Caco-2 (cell line): Measurements from ENCODE around the gene MCC. TPM values are rescaled to one million over a fixed set of nuclear protein-coding genes. Genes with fewer than 3 reads are reported as not detected.

Experiments used
- BruUV-seq: library from RNA; stranded (reverse); fragments of 400-500 nt; replicated peaks from 2 replicates; lab custom pipeline; 2021; lab: Mats Ljungman, UMichigan
- CTCF ChIA-PET: fragments of 300-600 bp; sonication (Branson Sonifier 250); formaldehyde crosslinking; loops from one replicate; lab custom pipeline; 2022; ENCODE audit warnings: antibody characterized with exemption; lab: Charles Lee
- POLR2A ChIA-PET: fragments of 300-600 bp; sonication (Branson Sonifier 250); formaldehyde crosslinking; loops from one replicate; lab custom pipeline; 2022; ENCODE audit warnings: antibody characterized with exemption; lab: Charles Lee
- DNase-seq, 2 experiments: peaks; one replicate each; pipeline versions ENCODE4 v3.0.0 to v3.0.0-alpha.2; 2020 to 2022
- H3K27me3 ChIP-seq: replicated peaks from 2 replicates; pipeline ENCODE4 v1.6.0; 2011; ENCODE audit warnings: low read length; ENCODE audit not compliant: control insufficient read depth, insufficient read depth
- H3K36me3 ChIP-seq: 2 replicates; pipeline ENCODE4 v1.5.1; 2011; ENCODE audit warnings: low read length; ENCODE audit not compliant: control insufficient read depth, insufficient read depth
- H3K4me1 ChIP-seq: fragments of 250-450 bp; sonication (Bioruptor Pico); 2 replicates; pipeline ENCODE4 v1.5.1; 2020; ENCODE audit warnings: mild to moderate bottlenecking
- H3K4me3 ChIP-seq: 2 replicates; pipeline ENCODE4 v1.5.1; 2011; ENCODE audit warnings: low read depth, mild to moderate bottlenecking, control low read depth, low read length
- H3K9me3 ChIP-seq: fragments of 250-450 bp; sonication (Bioruptor Pico); 2 replicates; pipeline ENCODE4 v1.5.1; 2020; ENCODE audit warnings: mild to moderate bottlenecking, moderate library complexity
- H3K27ac Mint-ChIP-seq: one replicate; pipeline ENCODE4 v1.8.0; 2022; ENCODE audit warnings: mixed read lengths; ENCODE audit not compliant: unreplicated experiment
- H3K27me3 Mint-ChIP-seq: one replicate; pipeline ENCODE4 v1.8.0; 2022; ENCODE audit warnings: mixed read lengths; ENCODE audit not compliant: insufficient read depth, unreplicated experiment
- H3K36me3 Mint-ChIP-seq: one replicate; pipeline ENCODE4 v1.8.0; 2022; ENCODE audit warnings: mild to moderate bottlenecking, mixed read lengths; ENCODE audit not compliant: insufficient read depth, unreplicated experiment
- H3K4me1 Mint-ChIP-seq: one replicate; pipeline ENCODE4 v1.8.0; 2022; ENCODE audit warnings: low read depth, mixed read lengths; ENCODE audit not compliant: unreplicated experiment
- H3K4me3 Mint-ChIP-seq: one replicate; pipeline ENCODE4 v1.8.0; 2022; ENCODE audit warnings: mild to moderate bottlenecking, moderate library complexity, mixed read lengths; ENCODE audit not compliant: unreplicated experiment
- H3K9me3 Mint-ChIP-seq: one replicate; pipeline ENCODE4 v1.8.0; 2022; ENCODE audit warnings: mixed read lengths; ENCODE audit not compliant: unreplicated experiment
- CTCF ChIP-seq, 2 experiments: fragments of 200-600 bp in 1 of 2; IDR thresholded peaks; 1 replicate in 1 of 2; 2 replicates in 1 of 2; pipeline versions ENCODE4 v1.5.1 to v1.8.0; 2011 to 2022; ENCODE audit warnings: antibody characterized with exemption in 1 of 2, control low read depth in 1 of 2, inconsistent platforms in 1 of 2, low read depth in 1 of 2, low read length in 1 of 2, mild to moderate bottlenecking in 1 of 2, moderate library complexity in 1 of 2; ENCODE audit not compliant: insufficient read depth in 1 of 2, severe bottlenecking in 1 of 2, unreplicated experiment in 1 of 2
- intact Hi-C: fragments of 100-400 bp; cut with micrococcal nuclease; formaldehyde crosslinking; loops from one replicate; pipeline ENCODE4 v1.10.0; 2022; ENCODE audit not compliant: unreplicated experiment
- total RNA-seq: library from RNA; stranded (reverse); gene quantifications from 2 replicates; pipeline ENCODE4 v1.2.3, GENCODE V29; 2022

Gene MCC
- total RNA-seq, 1 experiment from 2014 or later = 0.09 TPM

DNA sequence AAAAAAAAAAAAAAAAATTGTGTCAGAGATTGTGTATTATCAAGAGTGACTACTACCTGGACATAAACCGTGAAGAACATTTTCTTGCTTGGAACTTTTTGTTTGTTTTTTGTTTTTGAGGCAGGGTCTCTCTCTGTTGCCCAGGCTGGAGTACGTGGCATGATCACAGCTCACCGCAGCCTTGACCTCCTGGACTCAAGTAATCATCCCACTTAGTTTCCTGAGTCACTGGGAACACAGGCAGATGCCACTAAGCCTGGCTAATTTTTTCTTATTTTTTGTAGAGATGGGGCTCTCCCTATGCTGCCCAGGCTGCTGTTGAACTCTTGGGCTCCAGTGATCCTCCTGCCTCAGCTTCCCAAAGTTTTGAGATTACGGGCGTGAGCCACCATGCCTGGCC, 485.8 kb downstream of the MCC start:
- intact Hi-C loops = no loop called here
- no peak for TF ChIP-seq CTCF (IDR thresholded peaks at IDR 0.05; ENCODE audit: insufficient read depth in 1 of 2, low read depth in 1 of 2, low read length in 1 of 2, severe bottlenecking in 1 of 2, unreplicated experiment in 1 of 2)
- Mint-ChIP-seq H3K27me3 (no peaks in the 10 kb centered on the region), H3K36me3 (peaks cover 87% of the 10 kb centered on the region), H3K27ac (no peak overlapping the region), H3K4me3 (no peak overlapping the region), H3K4me1 (no peaks in the 10 kb centered on the region), H3K9me3 (no peaks in the 10 kb centered on the region)
- Histone ChIP-seq H3K4me1 (no peaks in the 10 kb centered on the region), H3K4me3 (no peak overlapping the region), H3K36me3 (no peaks in the 10 kb centered on the region), H3K27me3 (no peaks in the 10 kb centered on the region), H3K9me3 (no peaks in the 10 kb centered on the region)
- POLR2A ChIA-PET = no interaction called here
- DNase-seq = no peak
- BruUV-seq = no TSS peak
- CTCF ChIA-PET = no interaction called here

DNA sequence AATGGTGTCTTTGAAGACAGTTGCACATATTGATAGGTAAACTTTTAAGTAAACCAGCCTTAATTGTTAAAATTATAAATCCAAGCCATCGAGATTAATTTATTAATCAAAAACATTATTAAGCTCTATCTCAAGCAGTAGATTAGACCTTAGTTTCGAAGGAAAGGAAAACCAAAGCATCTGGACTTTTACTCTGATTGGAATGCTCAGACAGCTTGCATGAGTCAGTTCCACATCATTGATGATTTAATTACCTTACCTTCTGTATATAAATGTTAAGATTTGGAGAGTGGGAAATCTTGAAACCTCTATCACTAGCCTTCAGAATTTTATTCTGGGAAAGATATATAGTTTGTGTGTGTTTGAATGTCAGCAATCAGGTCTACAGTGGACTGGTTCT, 487.8 kb downstream of the MCC start:
- no TSS peak for BruUV-seq

DNA sequence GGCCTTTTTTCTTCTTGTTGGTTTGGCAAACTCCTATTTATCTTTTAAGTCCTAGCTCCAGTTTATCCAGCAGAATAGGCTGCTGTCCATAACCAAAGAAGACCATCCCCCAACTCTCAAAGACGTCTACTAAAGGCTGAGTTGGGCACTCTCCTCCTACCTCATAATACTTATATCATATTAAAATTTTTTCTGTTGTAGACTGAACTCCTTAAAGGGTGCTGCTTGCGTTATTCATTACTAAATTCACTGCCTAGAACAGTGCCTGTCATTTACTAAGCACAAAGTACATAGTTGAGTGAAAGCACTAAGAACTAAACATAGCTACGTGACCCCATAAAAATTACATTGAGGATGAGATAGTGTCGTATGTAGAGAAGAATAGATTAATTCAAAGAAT, 490.0 kb downstream of the MCC start:
- Histone ChIP-seq H3K4me1 (no peaks in the 10 kb centered on the region), H3K27me3 (no peaks in the 10 kb centered on the region), H3K4me3 (no peak overlapping the region), H3K9me3 (no peaks in the 10 kb centered on the region), H3K36me3 (peaks cover 2% of the 10 kb centered on the region; the same call in 1 of the 2 replicates)
- BruUV-seq = no TSS peak
- no peaks in the 10 kb centered on the region for H3K4me1 Mint-ChIP-seq
- no peak overlapping the region for H3K4me3 Mint-ChIP-seq
- H3K27ac Mint-ChIP-seq = no peak overlapping the region
- POLR2A ChIA-PET = no interaction called here
- DNase-seq = no peak
- CTCF ChIA-PET = no interaction called here
- H3K36me3 Mint-ChIP-seq = peaks cover 86% of the 10 kb centered on the region
- no peaks in the 10 kb centered on the region for H3K27me3 Mint-ChIP-seq
- no peaks in the 10 kb centered on the region for H3K9me3 Mint-ChIP-seq
- no peak for TF ChIP-seq CTCF (IDR thresholded peaks at IDR 0.05; ENCODE audit: insufficient read depth in 1 of 2, low read depth in 1 of 2, low read length in 1 of 2, severe bottlenecking in 1 of 2, unreplicated experiment in 1 of 2)
- intact Hi-C loops = no loop called here

More for the DNA sequence above, 487.8 kb downstream of the MCC start:
- POLR2A ChIA-PET = no interaction called here
- intact Hi-C loops = no loop called here
- Histone ChIP-seq H3K27me3 (no peaks in the 10 kb centered on the region), H3K36me3 (peaks cover 2% of the 10 kb centered on the region; the same call in 1 of the 2 replicates), H3K4me3 (no peak overlapping the region), H3K9me3 (no peaks in the 10 kb centered on the region), H3K4me1 (no peaks in the 10 kb centered on the region)
- CTCF ChIA-PET = no interaction called here
- H3K4me3 Mint-ChIP-seq = no peak overlapping the region
- no peak for DNase-seq
- H3K27ac Mint-ChIP-seq = no peak overlapping the region
- no peaks in the 10 kb centered on the region for H3K9me3 Mint-ChIP-seq
- H3K27me3 Mint-ChIP-seq = no peaks in the 10 kb centered on the region
- H3K4me1 Mint-ChIP-seq = no peaks in the 10 kb centered on the region
- no peak for TF ChIP-seq CTCF (IDR thresholded peaks at IDR 0.05; ENCODE audit: insufficient read depth in 1 of 2, low read depth in 1 of 2, low read length in 1 of 2, severe bottlenecking in 1 of 2, unreplicated experiment in 1 of 2)
- H3K36me3 Mint-ChIP-seq = peaks cover 90% of the 10 kb centered on the region
